GM12892 (cell line): Measurements from ENCODE around the gene MED13L.

Experiments
- DNase-seq: peaks from one replicate; pipeline ENCODE4 v3.0.0; 2011; ENCODE audit not compliant: insufficient read length
- FAIRE-seq: peaks from 2 replicates; lab custom pipeline; 2011; peaks lifted over from hg19 to GRCh38; lab: Jason Lieb, UNC
- POLR2A ChIP-seq: IDR thresholded peaks from 2 replicates; pipeline ENCODE4 v1.6.1; 2011; ENCODE audit warnings: low read depth, low read length, control low read depth
- POLR2AphosphoS5 ChIP-seq: IDR thresholded peaks from 2 replicates; pipeline ENCODE4 v1.6.1; 2011; ENCODE audit warnings: low read depth, low read length, control low read depth
- TAF1 ChIP-seq: IDR thresholded peaks from 2 replicates; pipeline ENCODE4 v1.6.1; 2011; ENCODE audit warnings: low read depth, mild to moderate bottlenecking, control low read depth, low read length, borderline replicate concordance

The MED13L gene

GRCh38 chr12:116164250-116165035 lies 113.0 kb downstream of the MED13L start:
- DNase-seq = no peak
- no peak for FAIRE-seq
- TF ChIP-seq POLR2A = no peak
- no peak for TF ChIP-seq POLR2AphosphoS5

- TF ChIP-seq POLR2AphosphoS5 (no peak), TAF1 (no peak), POLR2A (no peak)
- FAIRE-seq = no peak
- DNase-seq = no peak
These were observed 115.4 kb downstream of the MED13L start for GRCh38 chr12:116162071-116162470.

- FAIRE-seq (no peak), DNase-seq (no peak)
- TF ChIP-seq POLR2AphosphoS5 (no peak), TAF1 (no peak)
These were observed 115.9 kb downstream of the MED13L start for GRCh38 chr12:116161588-116161987.

GRCh38 chr12:116160883-116161458 lies 116.5 kb downstream of the MED13L start:
- no peak for FAIRE-seq
- no peak for TF ChIP-seq TAF1
- no peak for TF ChIP-seq POLR2A
- TF ChIP-seq POLR2AphosphoS5 = no peak
- DNase-seq = no peak

GRCh38 chr12:116160231-116160630 lies 117.3 kb downstream of the MED13L start:
- TF ChIP-seq TAF1 (no peak), POLR2AphosphoS5 (no peak), POLR2A (no peak)
- FAIRE-seq (no peak), DNase-seq (no peak)

- DNase-seq = no peak
- TF ChIP-seq POLR2A (no peak), TAF1 (no peak), POLR2AphosphoS5 (no peak)
- no peak for FAIRE-seq
These were observed 117.8 kb downstream of the MED13L start for GRCh38 chr12:116159593-116160200.

GRCh38 chr12:116159175-116159574 lies 118.3 kb downstream of the MED13L start:
- no peak for FAIRE-seq
- TF ChIP-seq TAF1 = no peak
- no peak for TF ChIP-seq POLR2AphosphoS5
- TF ChIP-seq POLR2A = no peak
- no peak for DNase-seq

GRCh38 chr12:116157845-116158267 lies 119.6 kb downstream of the MED13L start:
- no peak for DNase-seq
- no peak for TF ChIP-seq TAF1
- no peak for TF ChIP-seq POLR2A
- no peak for TF ChIP-seq POLR2AphosphoS5
- FAIRE-seq = peak; percentile 9

GRCh38 chr12:116156614-116157013 lies 120.9 kb downstream of the MED13L start:
- TF ChIP-seq TAF1 = no peak
- TF ChIP-seq POLR2A = no peak
- no peak for TF ChIP-seq POLR2AphosphoS5
- DNase-seq (no peak), FAIRE-seq (no peak)

- DNase-seq (no peak), FAIRE-seq (no peak)
- TF ChIP-seq POLR2AphosphoS5 (no peak), POLR2A (no peak), TAF1 (no peak)
These were observed 122.1 kb downstream of the MED13L start for GRCh38 chr12:116155383-116155782.

GRCh38 chr12:116153983-116154382 lies 123.5 kb downstream of the MED13L start:
- FAIRE-seq (no peak), DNase-seq (no peak)
- TF ChIP-seq TAF1 = no peak
- TF ChIP-seq POLR2AphosphoS5 = no peak
- no peak for TF ChIP-seq POLR2A
